ENCODE data around the gene ZNF343. TPM values are rescaled to one million over a fixed set of nuclear protein-coding genes. Genes with fewer than 3 reads are reported as not detected.
"Not testable (repeated sequence)": the region's sequence is repeated elsewhere in the genome, so short reads cannot be mapped to it uniquely, and the experiment has no call there.

Gene ZNF343
- total RNA-seq, 1 donor from 2014 or later = 6.3 TPM

- DNase-seq = no peak
- intact Hi-C loops (cut with micrococcal nuclease) = no loop called here
- TF ChIP-seq CTCF (IDR thresholded peaks at IDR 0.05; ENCODE audit: borderline replicate concordance) = no peak
- peaks cover 96% of the 10 kb centered on the region for H3K27me3 ChIP-seq (ENCODE audit: low read depth)
- no peaks in the 10 kb centered on the region for H3K9me3 ChIP-seq (replicated peaks)
- no peak overlapping the region for H3K4me3 ChIP-seq
- no peaks in the 10 kb centered on the region for H3K4me1 ChIP-seq
- H3K27ac ChIP-seq (replicated peaks) = no peak overlapping the region
- H3K36me3 ChIP-seq = no peaks in the 10 kb centered on the region
Measured at GRCh38 chr20:2535711-2536559, 27.2 kb upstream of the ZNF343 start.

GRCh38 chr20:2533118-2533517 lies 24.4 kb upstream of the ZNF343 start:
- no peaks in the 10 kb centered on the region for H3K36me3 ChIP-seq
- intact Hi-C loops (cut with micrococcal nuclease) = no loop called here
- H3K27me3 ChIP-seq (ENCODE audit: low read depth) = peaks cover 70% of the 10 kb centered on the region
- H3K27ac ChIP-seq (replicated peaks) = no peak overlapping the region
- H3K9me3 ChIP-seq (replicated peaks) = no peaks in the 10 kb centered on the region
- H3K4me1 ChIP-seq = no peaks in the 10 kb centered on the region
- no peak overlapping the region for H3K4me3 ChIP-seq
- DNase-seq = no peak
- no peak for TF ChIP-seq CTCF (IDR thresholded peaks at IDR 0.05; ENCODE audit: borderline replicate concordance)

- Histone ChIP-seq H3K36me3 (no peaks in the 10 kb centered on the region), H3K9me3 (replicated peaks) (no peaks in the 10 kb centered on the region), H3K27ac (replicated peaks) (no peak overlapping the region), H3K27me3 (ENCODE audit: low read depth) (peaks cover 27% of the 10 kb centered on the region), H3K4me3 (no peak overlapping the region), H3K4me1 (peaks cover 23% of the 10 kb centered on the region)
- TF ChIP-seq CTCF (IDR thresholded peaks at IDR 0.05; ENCODE audit: borderline replicate concordance) = no peak
- DNase-seq = no peak
- intact Hi-C loops (cut with micrococcal nuclease) = no loop called here
Measured at GRCh38 chr20:2528671-2529271, 20.1 kb upstream of the ZNF343 start.

- Histone ChIP-seq H3K9me3 (replicated peaks) (no peaks in the 10 kb centered on the region), H3K36me3 (no peaks in the 10 kb centered on the region), H3K27me3 (ENCODE audit: low read depth) (peaks cover 18% of the 10 kb centered on the region), H3K4me1 (peaks cover 23% of the 10 kb centered on the region), H3K4me3 (no peak overlapping the region), H3K27ac (replicated peaks) (no peak overlapping the region)
- DNase-seq = no peak
- intact Hi-C loops (cut with micrococcal nuclease) = no loop called here
- TF ChIP-seq CTCF (IDR thresholded peaks at IDR 0.05; ENCODE audit: borderline replicate concordance) = no peak
Measured at GRCh38 chr20:2527762-2528161, 19.0 kb upstream of the ZNF343 start.

- H3K4me3 ChIP-seq; DNase-seq; intact Hi-C loops (cut with micrococcal nuclease); H3K9me3 ChIP-seq (replicated peaks); H3K36me3 ChIP-seq; H3K27me3 ChIP-seq (ENCODE audit: low read depth): not testable (repeated sequence)
- Histone ChIP-seq H3K4me1 (peaks cover 27% of the 10 kb centered on the region), H3K27ac (replicated peaks) (peak overlapping the region; percentile 90)
Measured at GRCh38 chr20:2526218-2526583, 17.5 kb upstream of the ZNF343 start.
